Fibroblast of lung (primary cell): ENCODE data around the gene TMEM132D.

Experiments used
- EZH2 ChIP-seq: IDR thresholded peaks from 2 replicates; pipeline ENCODE4 v1.5.1; 2012; ENCODE audit warnings: low read length, control low read depth, mild to moderate bottlenecking; ENCODE audit errors: missing control alignments
- TF ChIP-seq, protein P1 (sequence below), 2 donors: IDR thresholded peaks in 1 of 2; conservative IDR thresholded peaks in 1 of 2; 1 replicate in 1 of 2; 2 replicates in 1 of 2; pipeline ENCODE4 v1.5.1; 2011 to 2012; ENCODE audit warnings: low read length in 2 of 2, control low read depth in 1 of 2, inconsistent platforms in 1 of 2, low read depth in 1 of 2, mild to moderate bottlenecking in 1 of 2

- TF ChIP-seq, protein P1, sequence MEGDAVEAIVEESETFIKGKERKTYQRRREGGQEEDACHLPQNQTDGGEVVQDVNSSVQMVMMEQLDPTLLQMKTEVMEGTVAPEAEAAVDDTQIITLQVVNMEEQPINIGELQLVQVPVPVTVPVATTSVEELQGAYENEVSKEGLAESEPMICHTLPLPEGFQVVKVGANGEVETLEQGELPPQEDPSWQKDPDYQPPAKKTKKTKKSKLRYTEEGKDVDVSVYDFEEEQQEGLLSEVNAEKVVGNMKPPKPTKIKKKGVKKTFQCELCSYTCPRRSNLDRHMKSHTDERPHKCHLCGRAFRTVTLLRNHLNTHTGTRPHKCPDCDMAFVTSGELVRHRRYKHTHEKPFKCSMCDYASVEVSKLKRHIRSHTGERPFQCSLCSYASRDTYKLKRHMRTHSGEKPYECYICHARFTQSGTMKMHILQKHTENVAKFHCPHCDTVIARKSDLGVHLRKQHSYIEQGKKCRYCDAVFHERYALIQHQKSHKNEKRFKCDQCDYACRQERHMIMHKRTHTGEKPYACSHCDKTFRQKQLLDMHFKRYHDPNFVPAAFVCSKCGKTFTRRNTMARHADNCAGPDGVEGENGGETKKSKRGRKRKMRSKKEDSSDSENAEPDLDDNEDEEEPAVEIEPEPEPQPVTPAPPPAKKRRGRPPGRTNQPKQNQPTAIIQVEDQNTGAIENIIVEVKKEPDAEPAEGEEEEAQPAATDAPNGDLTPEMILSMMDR (conservative IDR thresholded peaks at IDR 0.05 in 1 of 2, IDR thresholded peaks at IDR 0.05 in 1 of 2; ENCODE audit: low read depth in 1 of 2, low read length in 2 of 2), result no peak
- no peak for TF ChIP-seq EZH2
Measured at GRCh38 chr12:129811963-129812362, 91.9 kb downstream of the TMEM132D start.
